ENCODE data around the gene CFAP210. TPM values are rescaled to one million over a fixed set of nuclear protein-coding genes. Genes with fewer than 3 reads are reported as not detected.

The CFAP210 gene
- total RNA-seq, 2 donors from 2014 or later = 0.70 to 1.9 TPM

DNA sequence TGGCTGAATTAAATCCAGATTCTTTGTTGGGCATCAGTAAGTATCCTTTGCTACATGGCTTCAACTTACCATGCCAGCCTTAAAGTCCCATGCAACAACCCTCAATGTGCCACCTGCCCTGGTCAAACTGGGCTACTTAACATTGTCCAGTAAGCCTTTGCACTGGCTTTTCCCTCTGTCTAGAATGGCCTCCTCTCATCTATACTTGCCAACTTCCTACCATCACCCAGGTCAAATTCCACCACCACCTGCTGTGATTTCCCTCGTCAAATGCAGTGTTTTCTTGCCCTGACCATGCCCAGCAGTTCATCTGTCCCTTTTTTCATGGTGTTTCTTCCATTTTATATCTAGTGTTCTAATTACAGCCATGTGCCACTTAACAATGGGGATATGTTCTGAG is 45.1 kb upstream of the CFAP210 start:
- no peaks in the 10 kb centered on the region for H3K27me3 Mint-ChIP-seq (ENCODE audit: insufficient read depth)
- Histone ChIP-seq H3K9ac (ENCODE audit: extremely low read depth, low read length, poor library complexity, severe bottlenecking) (no peak overlapping the region), H3K27ac (ENCODE audit: low read depth, low read length) (no peak overlapping the region), H3K9me3 (ENCODE audit: control insufficient read depth, low read length) (no peaks in the 10 kb centered on the region), H3K27me3 (ENCODE audit: control insufficient read depth, insufficient read depth, low read length, poor library complexity, severe bottlenecking) (no peaks in the 10 kb centered on the region), H3K4me1 (ENCODE audit: control insufficient read depth, insufficient read depth, low read length) (peaks cover 5% of the 10 kb centered on the region), H3K4me3 (ENCODE audit: low read length) (no peak overlapping the region), H3K36me3 (ENCODE audit: control insufficient read depth, insufficient read depth, low read length) (peaks cover 44% of the 10 kb centered on the region)
- 95 to 100% methylated on average over 1 of the region's 1 CpG for WGBS, 2 experiments (ENCODE audit: insufficient coverage in 1 of 2, insufficient read length in 1 of 2)
- peaks cover 8% of the 10 kb centered on the region for H3K9me3 Mint-ChIP-seq
- no peak overlapping the region for H3K4me3 Mint-ChIP-seq
- DNase-seq = no peak
- no peak overlapping the region for H3K27ac Mint-ChIP-seq
- H3K36me3 Mint-ChIP-seq (ENCODE audit: low read depth) = peaks cover 54% of the 10 kb centered on the region
- TF ChIP-seq, protein P1, sequence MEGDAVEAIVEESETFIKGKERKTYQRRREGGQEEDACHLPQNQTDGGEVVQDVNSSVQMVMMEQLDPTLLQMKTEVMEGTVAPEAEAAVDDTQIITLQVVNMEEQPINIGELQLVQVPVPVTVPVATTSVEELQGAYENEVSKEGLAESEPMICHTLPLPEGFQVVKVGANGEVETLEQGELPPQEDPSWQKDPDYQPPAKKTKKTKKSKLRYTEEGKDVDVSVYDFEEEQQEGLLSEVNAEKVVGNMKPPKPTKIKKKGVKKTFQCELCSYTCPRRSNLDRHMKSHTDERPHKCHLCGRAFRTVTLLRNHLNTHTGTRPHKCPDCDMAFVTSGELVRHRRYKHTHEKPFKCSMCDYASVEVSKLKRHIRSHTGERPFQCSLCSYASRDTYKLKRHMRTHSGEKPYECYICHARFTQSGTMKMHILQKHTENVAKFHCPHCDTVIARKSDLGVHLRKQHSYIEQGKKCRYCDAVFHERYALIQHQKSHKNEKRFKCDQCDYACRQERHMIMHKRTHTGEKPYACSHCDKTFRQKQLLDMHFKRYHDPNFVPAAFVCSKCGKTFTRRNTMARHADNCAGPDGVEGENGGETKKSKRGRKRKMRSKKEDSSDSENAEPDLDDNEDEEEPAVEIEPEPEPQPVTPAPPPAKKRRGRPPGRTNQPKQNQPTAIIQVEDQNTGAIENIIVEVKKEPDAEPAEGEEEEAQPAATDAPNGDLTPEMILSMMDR (conservative IDR thresholded peaks at IDR 0.05) = no peak
- peaks cover 29% of the 10 kb centered on the region for H3K4me1 Mint-ChIP-seq

- TF ChIP-seq, protein P1 (conservative IDR thresholded peaks at IDR 0.05) = no peak
- Histone ChIP-seq H3K27ac (ENCODE audit: low read depth, low read length) (no peak overlapping the region), H3K4me1 (ENCODE audit: control insufficient read depth, insufficient read depth, low read length) (peaks cover 5% of the 10 kb centered on the region), H3K9me3 (ENCODE audit: control insufficient read depth, low read length) (no peaks in the 10 kb centered on the region), H3K27me3 (ENCODE audit: control insufficient read depth, insufficient read depth, low read length, poor library complexity, severe bottlenecking) (no peaks in the 10 kb centered on the region), H3K4me3 (ENCODE audit: low read length) (no peak overlapping the region), H3K36me3 (ENCODE audit: control insufficient read depth, insufficient read depth, low read length) (peaks cover 38% of the 10 kb centered on the region), H3K9ac (ENCODE audit: extremely low read depth, low read length, poor library complexity, severe bottlenecking) (no peak overlapping the region)
- peaks cover 29% of the 10 kb centered on the region for H3K4me1 Mint-ChIP-seq
- H3K36me3 Mint-ChIP-seq (ENCODE audit: low read depth) = peaks cover 49% of the 10 kb centered on the region
- WGBS, 2 experiments (ENCODE audit: insufficient coverage in 1 of 2, insufficient read length in 1 of 2) = 86 to 90% methylated on average over 2 to 3 of the region's 5 CpGs
- no peak for DNase-seq
- no peak overlapping the region for H3K4me3 Mint-ChIP-seq
- no peaks in the 10 kb centered on the region for H3K27me3 Mint-ChIP-seq (ENCODE audit: insufficient read depth)
- no peak overlapping the region for H3K27ac Mint-ChIP-seq
- peaks cover 8% of the 10 kb centered on the region for H3K9me3 Mint-ChIP-seq
These were observed 44.5 kb upstream of the CFAP210 start for GRCh38 chr2:169738566-169739229.

DNA sequence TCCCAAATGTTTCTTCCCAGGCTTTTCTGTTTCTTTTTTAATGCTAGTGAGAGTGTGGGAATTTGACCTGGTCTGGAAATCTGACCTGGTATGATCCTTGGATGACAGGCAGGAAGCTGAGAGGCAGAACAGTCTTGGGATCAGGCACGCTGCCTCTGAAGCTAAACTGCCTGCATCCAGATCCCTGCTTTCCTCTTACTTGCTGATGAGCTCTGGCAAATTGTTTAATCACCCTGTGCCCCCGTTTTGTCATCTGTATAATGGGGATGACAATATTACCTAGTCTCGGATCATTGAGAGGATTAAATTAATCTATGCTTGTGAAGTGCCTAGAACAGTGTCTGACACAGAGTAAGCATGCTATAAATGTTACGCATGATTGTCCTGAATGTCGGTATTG is 42.7 kb upstream of the CFAP210 start:
- Mint-ChIP-seq H3K4me3 (peak overlapping the region; percentile 32), H3K4me1 (peaks cover 29% of the 10 kb centered on the region), H3K27ac (no peak overlapping the region), H3K9me3 (peaks cover 8% of the 10 kb centered on the region), H3K36me3 (ENCODE audit: low read depth) (peaks cover 37% of the 10 kb centered on the region), H3K27me3 (ENCODE audit: insufficient read depth) (peaks cover 16% of the 10 kb centered on the region)
- peaks cover 7% of the 10 kb centered on the region for H3K27me3 ChIP-seq (ENCODE audit: control insufficient read depth, insufficient read depth, low read length, poor library complexity, severe bottlenecking)
- H3K9ac ChIP-seq (ENCODE audit: extremely low read depth, low read length, poor library complexity, severe bottlenecking) = no peak overlapping the region
- no peak for DNase-seq
- H3K36me3 ChIP-seq (ENCODE audit: control insufficient read depth, insufficient read depth, low read length) = peaks cover 21% of the 10 kb centered on the region
- WGBS, 2 experiments (ENCODE audit: insufficient coverage in 1 of 2, insufficient read length in 1 of 2) = 86 to 90% methylated on average over 5 of the region's 5 CpGs
- peak overlapping the region; percentile 94 for H3K4me3 ChIP-seq (ENCODE audit: low read length)
- no peaks in the 10 kb centered on the region for H3K9me3 ChIP-seq (ENCODE audit: control insufficient read depth, low read length)
- peaks cover 5% of the 10 kb centered on the region for H3K4me1 ChIP-seq (ENCODE audit: control insufficient read depth, insufficient read depth, low read length)
- TF ChIP-seq, protein P1 (conservative IDR thresholded peaks at IDR 0.05) = no peak
- no peak overlapping the region for H3K27ac ChIP-seq (ENCODE audit: low read depth, low read length)

Measured in endodermal cell (in vitro differentiated cells).